ENCODE measurements around the gene MEGF11.

DNA sequence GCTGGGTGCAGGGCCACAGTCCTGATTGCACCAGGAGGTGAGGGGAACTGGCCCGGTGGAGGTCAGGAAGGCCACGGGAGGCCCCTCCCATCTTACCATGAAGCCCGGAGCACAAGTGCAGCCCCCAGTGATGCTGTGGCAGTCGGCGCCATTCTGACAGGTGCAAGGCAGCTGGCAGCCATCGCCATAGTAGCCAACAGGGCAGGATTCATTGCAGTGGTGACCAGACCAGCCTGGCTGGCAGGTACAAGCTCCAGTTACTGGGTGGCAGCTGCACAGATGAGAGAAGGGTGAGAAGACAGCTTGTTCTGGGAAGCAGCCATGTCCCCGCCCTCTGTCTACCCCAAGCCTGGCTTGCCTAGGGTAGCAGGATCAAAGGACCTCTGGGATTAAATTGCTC lies 296.1 kb downstream of the MEGF11 start:
- TF ChIP-seq CTCF (IDR thresholded peaks at IDR 0.05) (no peak), EP300 (IDR thresholded peaks at IDR 0.05) (no peak), POLR2A (IDR thresholded peaks at IDR 0.05) (no peak)
